HepG2 (cell line): ENCODE results near the gene STARD13. TPM values are rescaled to one million over a fixed set of nuclear protein-coding genes. Genes with fewer than 3 reads are reported as not detected.

Experiments
- AGO1 ChIP-seq: fragments of 200-400 bp; formaldehyde crosslinking; IDR thresholded peaks from 2 replicates; pipeline ENCODE4 v1.6.1; 2017; ENCODE audit warnings: mild to moderate bottlenecking, low read depth, low read length, moderate library complexity; ENCODE audit not compliant: poor library complexity, severe bottlenecking
- BCL6 ChIP-seq: IDR thresholded peaks from 2 replicates; pipeline ENCODE4 v1.6.1; 2016; ENCODE audit warnings: missing genetic modification reagents, missing compliant biosample characterization
- CCDC6 ChIP-seq: sonication (generic); formaldehyde crosslinking; IDR thresholded peaks from 2 replicates; pipeline ENCODE4 v1.8.1; 2022; ENCODE audit warnings: mild to moderate bottlenecking, missing genetic modification reagents, moderate library complexity
- CREB1 ChIP-seq, 2 experiments: fragments of 450-650 bp in 1 of 2; IDR thresholded peaks; 2 replicates each; pipeline ENCODE4 v1.6.1; 2016 to 2017; ENCODE audit warnings: control low read depth in 1 of 2, mild to moderate bottlenecking in 1 of 2, missing compliant biosample characterization in 1 of 2, missing genetic modification characterization in 1 of 2
- ERF ChIP-seq: IDR thresholded peaks from 2 replicates; pipeline ENCODE4 v1.6.1; 2018; ENCODE audit warnings: missing biosample characterization, missing genetic modification reagents
- HDAC1 ChIP-seq: sonication (generic); formaldehyde crosslinking; IDR thresholded peaks from 2 replicates; pipeline ENCODE4 v1.5.1; 2020; ENCODE audit warnings: mild to moderate bottlenecking, missing genetic modification reagents
- KAT8 ChIP-seq: IDR thresholded peaks from 2 replicates; pipeline ENCODE4 v1.6.1; 2016; ENCODE audit warnings: missing genetic modification reagents, missing compliant biosample characterization
- NAIF1 ChIP-seq: sonication (generic); formaldehyde crosslinking; IDR thresholded peaks from 2 replicates; pipeline ENCODE4 v1.5.0; 2020; ENCODE audit warnings: mild to moderate bottlenecking, missing genetic modification reagents, borderline replicate concordance
- PAXIP1 ChIP-seq: sonication (generic); formaldehyde crosslinking; conservative IDR thresholded peaks from 2 replicates; pipeline ENCODE4 v1.4.0; 2020; ENCODE audit warnings: mild to moderate bottlenecking, missing genetic modification reagents, moderate library complexity
- PLRG1 ChIP-seq: fragments of 450-650 bp; conservative IDR thresholded peaks from 2 replicates; pipeline ENCODE4 v1.6.1; 2016
- RNF2 ChIP-seq: fragments of 450-650 bp; conservative IDR thresholded peaks from 2 replicates; pipeline ENCODE4 v1.6.1; 2016; ENCODE audit warnings: low read depth
- SMAD9 ChIP-seq: sonication (generic); formaldehyde crosslinking; IDR thresholded peaks from 2 replicates; pipeline ENCODE4 v1.5.1; 2020; ENCODE audit warnings: mild to moderate bottlenecking, missing genetic modification reagents
- SOX13 ChIP-seq, 3 experiments: fragments of 450-650 bp in 1 of 3; sonication (generic) in 1 of 3; formaldehyde crosslinking in 1 of 3; IDR thresholded peaks in 2 of 3; conservative IDR thresholded peaks in 1 of 3; 2 replicates each; pipeline versions ENCODE4 v1.5.0 to v1.6.1; 2016 to 2020; ENCODE audit warnings: antibody characterized with exemption in 1 of 3, mild to moderate bottlenecking in 1 of 3, missing compliant biosample characterization in 1 of 3, missing genetic modification reagents in 1 of 3, moderate library complexity in 1 of 3
- SOX6 ChIP-seq, 2 experiments: fragments of 450-650 bp in 1 of 2; sonication (generic) in 1 of 2; formaldehyde crosslinking in 1 of 2; IDR thresholded peaks; 2 replicates each; pipeline versions ENCODE4 v1.4.0 to v1.6.1; 2017 to 2020; ENCODE audit warnings: antibody characterized with exemption in 1 of 2, mild to moderate bottlenecking in 1 of 2, missing genetic modification reagents in 1 of 2
- SRSF9 ChIP-seq: fragments of 200-400 bp; formaldehyde crosslinking; IDR thresholded peaks from 2 replicates; pipeline ENCODE4 v1.6.1; 2018; ENCODE audit warnings: borderline replicate concordance, mild to moderate bottlenecking, low read depth, low read length; ENCODE audit not compliant: insufficient read depth, poor library complexity, severe bottlenecking
- TCF7 ChIP-seq: sonication (generic); IDR thresholded peaks from 2 replicates; pipeline ENCODE4 v1.6.1; 2016; ENCODE audit warnings: antibody characterized with exemption, low read depth
- ZNF333 ChIP-seq: sonication (generic); formaldehyde crosslinking; IDR thresholded peaks from 2 replicates; pipeline ENCODE4 v1.4.0; 2020; ENCODE audit warnings: mild to moderate bottlenecking, missing genetic modification reagents, borderline replicate concordance
- ZNF850 ChIP-seq: sonication (generic); formaldehyde crosslinking; conservative IDR thresholded peaks from 2 replicates; pipeline ENCODE4 v1.9.0; 2021; ENCODE audit warnings: mild to moderate bottlenecking, missing genetic modification reagents
- polyA plus RNA-seq, 8 experiments: library from polyadenylated mRNA; depleted of rRNA in 3 of 8; stranded (reverse) in 7 of 8; unstranded in 1 of 8; fragments of >200 nt; fragmentation: Illumina TruSeq in 4 of 8; extraction: Trizol in 4 of 8; gene quantifications; 2 replicates each; pipeline versions ENCODE4 v1.2.1 to v1.2.3, GENCODE V29; 2011 to 2016; ENCODE audit warnings: low read depth in 4 of 8, missing spikeins in 1 of 8, mixed read lengths in 1 of 8; ENCODE audit not compliant: insufficient read depth in 1 of 8
- total RNA-seq, 5 experiments: library from RNA; depleted of rRNA; stranded (reverse); fragments of >200 nt; fragmentation: Illumina TruSeq; extraction: Trizol; gene quantifications; 2 replicates each; pipeline ENCODE4 v1.2.3, GENCODE V29; 2016; ENCODE audit warnings: low read depth in 1 of 5
- TF ChIP-seq, protein P1 (sequence below): sonication (generic); formaldehyde crosslinking; conservative IDR thresholded peaks from 2 replicates; pipeline ENCODE4 v1.8.0; 2022; ENCODE audit warnings: mild to moderate bottlenecking, moderate library complexity, missing genetic modification reagents
- TF ChIP-seq, protein P2 (sequence below): sonication (generic); formaldehyde crosslinking; conservative IDR thresholded peaks from 2 replicates; pipeline ENCODE4 v1.8.0; 2022; ENCODE audit warnings: missing genetic modification reagents
- TF ChIP-seq, protein P3 (sequence below): IDR thresholded peaks from 2 replicates; pipeline ENCODE4 v1.6.1; 2016; ENCODE audit warnings: mild to moderate bottlenecking

The STARD13 gene
- total and polyA plus RNA-seq, 2 of the 13 experiments (the other 11 are each of a cell fraction or from before 2014, with no cell fraction given), result 12.8 to 14.3 TPM

GRCh38 chr13:33258808-33259193, 26.8 kb downstream of the STARD13 start (continued):
- TF ChIP-seq, protein P1, sequence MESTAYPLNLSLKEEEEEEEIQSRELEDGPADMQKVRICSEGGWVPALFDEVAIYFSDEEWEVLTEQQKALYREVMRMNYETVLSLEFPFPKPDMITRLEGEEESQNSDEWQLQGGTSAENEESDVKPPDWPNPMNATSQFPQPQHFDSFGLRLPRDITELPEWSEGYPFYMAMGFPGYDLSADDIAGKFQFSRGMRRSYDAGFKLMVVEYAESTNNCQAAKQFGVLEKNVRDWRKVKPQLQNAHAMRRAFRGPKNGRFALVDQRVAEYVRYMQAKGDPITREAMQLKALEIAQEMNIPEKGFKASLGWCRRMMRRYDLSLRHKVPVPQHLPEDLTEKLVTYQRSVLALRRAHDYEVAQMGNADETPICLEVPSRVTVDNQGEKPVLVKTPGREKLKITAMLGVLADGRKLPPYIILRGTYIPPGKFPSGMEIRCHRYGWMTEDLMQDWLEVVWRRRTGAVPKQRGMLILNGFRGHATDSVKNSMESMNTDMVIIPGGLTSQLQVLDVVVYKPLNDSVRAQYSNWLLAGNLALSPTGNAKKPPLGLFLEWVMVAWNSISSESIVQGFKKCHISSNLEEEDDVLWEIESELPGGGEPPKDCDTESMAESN (CRISPR knock-in tag), result 0 out of 2 replicates have a peak, but pooled peaks have one; percentile 34
- peak; percentile 24; the same call in 1 of the 2 replicates for TF ChIP-seq SOX13 (IDR thresholded peaks at IDR 0.05)
- TF ChIP-seq SOX13 (CRISPR knock-in tag; conservative IDR thresholded peaks at IDR 0.05 in 1 of 2, IDR thresholded peaks at IDR 0.05 in 1 of 2), result peak in 1 of 2 experiments; percentile 71; a peak in 2 of 4 replicates
- no peak for TF ChIP-seq RNF2
- no peak for TF ChIP-seq AGO1
- TF ChIP-seq KAT8, result no peak
- no peak for TF ChIP-seq ZNF333 (CRISPR knock-in tag)
- TF ChIP-seq NAIF1 (CRISPR knock-in tag), result no peak
- TF ChIP-seq, protein P2, sequence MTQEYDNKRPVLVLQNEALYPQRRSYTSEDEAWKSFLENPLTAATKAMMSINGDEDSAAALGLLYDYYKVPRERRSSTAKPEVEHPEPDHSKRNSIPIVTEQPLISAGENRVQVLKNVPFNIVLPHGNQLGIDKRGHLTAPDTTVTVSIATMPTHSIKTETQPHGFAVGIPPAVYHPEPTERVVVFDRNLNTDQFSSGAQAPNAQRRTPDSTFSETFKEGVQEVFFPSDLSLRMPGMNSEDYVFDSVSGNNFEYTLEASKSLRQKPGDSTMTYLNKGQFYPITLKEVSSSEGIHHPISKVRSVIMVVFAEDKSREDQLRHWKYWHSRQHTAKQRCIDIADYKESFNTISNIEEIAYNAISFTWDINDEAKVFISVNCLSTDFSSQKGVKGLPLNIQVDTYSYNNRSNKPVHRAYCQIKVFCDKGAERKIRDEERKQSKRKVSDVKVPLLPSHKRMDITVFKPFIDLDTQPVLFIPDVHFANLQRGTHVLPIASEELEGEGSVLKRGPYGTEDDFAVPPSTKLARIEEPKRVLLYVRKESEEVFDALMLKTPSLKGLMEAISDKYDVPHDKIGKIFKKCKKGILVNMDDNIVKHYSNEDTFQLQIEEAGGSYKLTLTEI (CRISPR knock-in tag), result no peak
- no peak for TF ChIP-seq CREB1 (IDR thresholded peaks at IDR 0.05)
- TF ChIP-seq CREB1 (CRISPR knock-in tag; IDR thresholded peaks at IDR 0.05), result 0 out of 2 replicates have a peak, but pooled peaks have one; percentile 23
- TF ChIP-seq ERF, result 0 out of 2 replicates have a peak, but pooled peaks have one; percentile 28
- no peak for TF ChIP-seq HDAC1 (CRISPR knock-in tag)
- no peak for TF ChIP-seq PLRG1
- TF ChIP-seq PAXIP1 (CRISPR knock-in tag), result peak; percentile 48
- TF ChIP-seq TCF7, result peak; percentile 63
- no peak for TF ChIP-seq CCDC6 (CRISPR knock-in tag)
- TF ChIP-seq SMAD9, result no peak
- no peak for TF ChIP-seq ZNF850
- no peak for TF ChIP-seq SRSF9
- TF ChIP-seq SOX6 (IDR thresholded peaks at IDR 0.05), result no peak
- TF ChIP-seq SOX6 (CRISPR knock-in tag; IDR thresholded peaks at IDR 0.05), result peak; percentile 80
- TF ChIP-seq, protein P3, sequence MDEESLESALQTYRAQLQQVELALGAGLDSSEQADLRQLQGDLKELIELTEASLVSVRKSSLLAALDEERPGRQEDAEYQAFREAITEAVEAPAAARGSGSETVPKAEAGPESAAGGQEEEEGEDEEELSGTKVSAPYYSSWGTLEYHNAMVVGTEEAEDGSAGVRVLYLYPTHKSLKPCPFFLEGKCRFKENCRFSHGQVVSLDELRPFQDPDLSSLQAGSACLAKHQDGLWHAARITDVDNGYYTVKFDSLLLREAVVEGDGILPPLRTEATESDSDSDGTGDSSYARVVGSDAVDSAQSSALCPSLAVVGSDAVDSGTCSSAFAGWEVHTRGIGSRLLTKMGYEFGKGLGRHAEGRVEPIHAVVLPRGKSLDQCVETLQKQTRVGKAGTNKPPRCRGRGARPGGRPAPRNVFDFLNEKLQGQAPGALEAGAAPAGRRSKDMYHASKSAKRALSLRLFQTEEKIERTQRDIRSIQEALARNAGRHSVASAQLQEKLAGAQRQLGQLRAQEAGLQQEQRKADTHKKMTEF (CRISPR knock-in tag), result peak; percentile 30; the same call in 1 of the 2 replicates
- TF ChIP-seq BCL6, result peak; percentile 74; the same call in 1 of the 2 replicates
